Activated naive CD4-positive, alpha-beta T cell treated with anti-CD3 and anti-CD28 coated beads, Interleukin-2, amount 10 ng/mL, durations not matched to agents 7 days and 5 days (primary cell): ENCODE results near the gene SERPINB6.
A peak's percentile ranks its signal among the peaks of the same experiment; 100 is the strongest.
"Not testable (repeated sequence)": the region's sequence is repeated elsewhere in the genome, so short reads cannot be mapped to it uniquely, and the experiment has no call there.

Source experiments
- CTCF ChIA-PET: fragments of 350-600 bp; sonication (Branson Sonifier 250); formaldehyde crosslinking; loops from one replicate; lab custom pipeline; 2021; ENCODE audit warnings: antibody characterized with exemption; lab: Charles Lee
- DNase-seq: peaks from one replicate; pipeline ENCODE4 v3.0.0-alpha.2; 2020
- H3K27ac Mint-ChIP-seq: one replicate; pipeline ENCODE4 v1.8.0; 2021; ENCODE audit warnings: mild to moderate bottlenecking, moderate library complexity, mixed read lengths
- H3K27me3 Mint-ChIP-seq: one replicate; pipeline ENCODE4 v1.8.0; 2021; ENCODE audit warnings: mild to moderate bottlenecking, mixed read lengths
- H3K36me3 Mint-ChIP-seq: one replicate; pipeline ENCODE4 v1.8.0; 2021; ENCODE audit warnings: mixed read lengths
- H3K4me1 Mint-ChIP-seq: one replicate; pipeline ENCODE4 v1.8.0; 2021; ENCODE audit warnings: mixed read lengths
- H3K4me3 Mint-ChIP-seq: one replicate; pipeline ENCODE4 v1.8.0; 2021; ENCODE audit warnings: mild to moderate bottlenecking, moderate library complexity, mixed read lengths
- H3K9me3 Mint-ChIP-seq: one replicate; pipeline ENCODE4 v1.8.0; 2021; ENCODE audit warnings: mixed read lengths

SERPINB6 gene

GRCh38 chr6:3007571-3007970, 36.2 kb upstream of the SERPINB6 start:
- Mint-ChIP-seq H3K4me1 (peaks cover 6% of the 10 kb centered on the region), H3K36me3 (peaks cover 69% of the 10 kb centered on the region), H3K9me3 (peaks cover 27% of the 10 kb centered on the region)

GRCh38 chr6:3006476-3006875, 35.1 kb upstream of the SERPINB6 start:
- Mint-ChIP-seq H3K9me3 (peaks cover 17% of the 10 kb centered on the region), H3K36me3 (peaks cover 59% of the 10 kb centered on the region), H3K4me3 (no peak overlapping the region), H3K27me3 (no peaks in the 10 kb centered on the region), H3K27ac (no peak overlapping the region), H3K4me1 (peaks cover 15% of the 10 kb centered on the region)
- CTCF ChIA-PET: no interaction called here
- DNase-seq: no peak

More at GRCh38 chr6:3007571-3007970, 36.2 kb upstream of the SERPINB6 start:
- CTCF ChIA-PET: interaction anchor here (0.7 kb wide), 1 partner anchor 17 kb away, joined by 3 read pairs; no protein-coding TSS in a partner anchor
- no peaks in the 10 kb centered on the region for H3K27me3 Mint-ChIP-seq
- DNase-seq: no peak
- H3K4me3 Mint-ChIP-seq: no peak overlapping the region
- H3K27ac Mint-ChIP-seq: no peak overlapping the region

GRCh38 chr6:3005874-3006273, 34.5 kb upstream of the SERPINB6 start:
- Mint-ChIP-seq H3K27ac (no peak overlapping the region), H3K36me3 (peaks cover 53% of the 10 kb centered on the region), H3K9me3 (peaks cover 11% of the 10 kb centered on the region), H3K27me3 (no peaks in the 10 kb centered on the region), H3K4me1 (peaks cover 19% of the 10 kb centered on the region), H3K4me3 (no peak overlapping the region)
- CTCF ChIA-PET: no interaction called here
- no peak for DNase-seq

- peaks cover 45% of the 10 kb centered on the region for H3K36me3 Mint-ChIP-seq
- no peak for DNase-seq
- no peak overlapping the region for H3K4me3 Mint-ChIP-seq
- H3K27ac Mint-ChIP-seq: no peak overlapping the region
- H3K9me3 Mint-ChIP-seq: peaks cover 3% of the 10 kb centered on the region
- no peaks in the 10 kb centered on the region for H3K27me3 Mint-ChIP-seq
- CTCF ChIA-PET: no interaction called here
- peaks cover 21% of the 10 kb centered on the region for H3K4me1 Mint-ChIP-seq
Measured at GRCh38 chr6:3005077-3005476, 33.7 kb upstream of the SERPINB6 start.

- DNase-seq, H3K27ac Mint-ChIP-seq, H3K27me3 Mint-ChIP-seq, H3K9me3 Mint-ChIP-seq: not testable (repeated sequence)
- Mint-ChIP-seq H3K36me3 (peaks cover 30% of the 10 kb centered on the region), H3K4me1 (peaks cover 33% of the 10 kb centered on the region), H3K4me3 (peak overlapping the region; percentile 3)
- CTCF ChIA-PET: interaction anchor here (1.4 kb wide), 1 partner anchor 20 kb away, joined by 6 read pairs; no protein-coding TSS in a partner anchor
Measured at GRCh38 chr6:3003226-3003625, 31.9 kb upstream of the SERPINB6 start.

- Mint-ChIP-seq H3K9me3 (no peaks in the 10 kb centered on the region), H3K4me3 (peak overlapping the region; percentile 19), H3K36me3 (peaks cover 20% of the 10 kb centered on the region), H3K27ac (no peak overlapping the region), H3K27me3 (peaks cover 3% of the 10 kb centered on the region), H3K4me1 (peaks cover 36% of the 10 kb centered on the region)
- DNase-seq: no peak
- CTCF ChIA-PET: interaction anchor here (0.6 to 2.7 kb wide), 15 partner anchors 8 to 211 kb away, joined by 3 to 22 read pairs (median 5); no protein-coding TSS in a partner anchor
Measured at GRCh38 chr6:3001773-3002293, 30.5 kb upstream of the SERPINB6 start.

GRCh38 chr6:3001146-3001772, 29.9 kb upstream of the SERPINB6 start:
- H3K27me3 Mint-ChIP-seq: peaks cover 3% of the 10 kb centered on the region
- peak overlapping the region; percentile 80 for H3K4me3 Mint-ChIP-seq
- CTCF ChIA-PET: interaction anchor here (0.7 to 2.7 kb wide), 14 partner anchors 9 to 210 kb away, joined by 3 to 22 read pairs (median 5); no protein-coding TSS in a partner anchor
- H3K4me1 Mint-ChIP-seq: peaks cover 36% of the 10 kb centered on the region
- H3K27ac Mint-ChIP-seq: no peak overlapping the region
- peaks cover 16% of the 10 kb centered on the region for H3K36me3 Mint-ChIP-seq
- DNase-seq: no peak
- H3K9me3 Mint-ChIP-seq: no peaks in the 10 kb centered on the region

- H3K36me3 Mint-ChIP-seq: peaks cover 12% of the 10 kb centered on the region
- H3K27me3 Mint-ChIP-seq: peaks cover 3% of the 10 kb centered on the region
- no peaks in the 10 kb centered on the region for H3K9me3 Mint-ChIP-seq
- peaks cover 36% of the 10 kb centered on the region for H3K4me1 Mint-ChIP-seq
- peak; percentile 92 for DNase-seq
- H3K4me3 Mint-ChIP-seq: peak within 1 kb of the TSS; percentile 82
- peak within 1 kb of the TSS; percentile 74 for H3K27ac Mint-ChIP-seq
- CTCF ChIA-PET: interaction anchor here (0.7 to 2.7 kb wide), 13 partner anchors 10 to 251 kb away, joined by 3 to 22 read pairs (median 5); no protein-coding TSS in a partner anchor
Measured at GRCh38 chr6:2999618-3000557, 28.5 kb upstream of the SERPINB6 start, which contains the start of gene NQO2. TSS of gene NQO2 (plus strand) at chr6:2999894. CDS start at chr6:3006553, 6,659 bp downstream.

- H3K4me3 Mint-ChIP-seq: peak overlapping the region; percentile 82
- H3K27ac Mint-ChIP-seq: peak overlapping the region; percentile 22
- CTCF ChIA-PET: interaction anchor here (0.7 to 1.2 kb wide), 6 partner anchors 9 to 252 kb away, joined by 3 to 7 read pairs (median 4); no protein-coding TSS in a partner anchor
- H3K9me3 Mint-ChIP-seq: no peaks in the 10 kb centered on the region
- DNase-seq: no peak
- peaks cover 4% of the 10 kb centered on the region for H3K27me3 Mint-ChIP-seq
- peaks cover 36% of the 10 kb centered on the region for H3K4me1 Mint-ChIP-seq
- peaks cover 6% of the 10 kb centered on the region for H3K36me3 Mint-ChIP-seq
Measured at GRCh38 chr6:2998998-2999617, 27.7 kb upstream of the SERPINB6 start.

- CTCF ChIA-PET: interaction anchor here (0.6 to 2.8 kb wide), 11 partner anchors 9 to 253 kb away, joined by 3 to 20 read pairs (median 4); no protein-coding TSS in a partner anchor
- not testable (repeated sequence) for H3K27me3 Mint-ChIP-seq, H3K9me3 Mint-ChIP-seq, H3K36me3 Mint-ChIP-seq
- H3K4me3 Mint-ChIP-seq: peak overlapping the region; percentile 82
- H3K4me1 Mint-ChIP-seq: peaks cover 36% of the 10 kb centered on the region
- peak; percentile 52 for DNase-seq
- H3K27ac Mint-ChIP-seq: peak overlapping the region; percentile 22
Measured at GRCh38 chr6:2998249-2998997, 27.1 kb upstream of the SERPINB6 start.

GRCh38 chr6:2993755-2994317, 22.5 kb upstream of the SERPINB6 start:
- H3K4me1 Mint-ChIP-seq: peaks cover 19% of the 10 kb centered on the region
- no peak for DNase-seq
- peaks cover 8% of the 10 kb centered on the region for H3K27me3 Mint-ChIP-seq
- no peak overlapping the region for H3K4me3 Mint-ChIP-seq
- CTCF ChIA-PET: no interaction called here
- H3K9me3 Mint-ChIP-seq: no peaks in the 10 kb centered on the region
- no peak overlapping the region for H3K27ac Mint-ChIP-seq
- H3K36me3 Mint-ChIP-seq: peaks cover 6% of the 10 kb centered on the region

- H3K9me3 Mint-ChIP-seq: no peaks in the 10 kb centered on the region
- CTCF ChIA-PET: no interaction called here
- peaks cover 5% of the 10 kb centered on the region for H3K27me3 Mint-ChIP-seq
- peaks cover 6% of the 10 kb centered on the region for H3K36me3 Mint-ChIP-seq
- DNase-seq: no peak
- H3K4me3 Mint-ChIP-seq: no peak overlapping the region
- no peak overlapping the region for H3K27ac Mint-ChIP-seq
- peaks cover 21% of the 10 kb centered on the region for H3K4me1 Mint-ChIP-seq
Measured at GRCh38 chr6:2992330-2992979, 21.1 kb upstream of the SERPINB6 start.
